Natural killer cell treated with Interleukin-12 subunit alpha and Interleukin-12 subunit beta and Interleukin-15 and Interleukin-18, amount 100 ng/mL, for 72 hours (primary cell): ENCODE measurements around the gene SND1. TPM values are rescaled to one million over a fixed set of nuclear protein-coding genes. Genes with fewer than 3 reads are reported as not detected.
"Not testable (repeated sequence)": the region's sequence is repeated elsewhere in the genome, so short reads cannot be mapped to it uniquely, and the experiment has no call there.

Source experiments
- ATAC-seq, 2 donors: fragments of 150-1000 bp; cut with Tn5 transposase in 1 of 2; sonication (Bioruptor Pico), chemical (Tn5 transposase) in 1 of 2; 2 replicates each; pipeline ENCODE4 v1.10.0; 2021
- DNase-seq: peaks from one replicate; pipeline ENCODE4 v3.0.0; 2022; ENCODE audit warnings: low spot score
- H3K27ac Mint-ChIP-seq, 2 donors: 1 replicate in 1 of 2; 2 replicates in 1 of 2; pipeline ENCODE4 v1.8.0; 2022; ENCODE audit warnings: mixed read lengths in 2 of 2, mild to moderate bottlenecking in 1 of 2, moderate library complexity in 1 of 2
- H3K27me3 Mint-ChIP-seq, 2 donors: 1 replicate in 1 of 2; 2 replicates in 1 of 2; pipeline ENCODE4 v1.8.0; 2022; ENCODE audit warnings: mixed read lengths in 2 of 2
- H3K36me3 Mint-ChIP-seq: one replicate; pipeline ENCODE4 v1.8.0; 2022; ENCODE audit warnings: mixed read lengths
- H3K4me1 Mint-ChIP-seq, 2 donors: 1 replicate in 1 of 2; 2 replicates in 1 of 2; pipeline ENCODE4 v1.8.0; 2022; ENCODE audit warnings: low read depth in 2 of 2, mixed read lengths in 2 of 2, mild to moderate bottlenecking in 1 of 2
- H3K4me3 Mint-ChIP-seq: one replicate; pipeline ENCODE4 v1.8.0; 2022; ENCODE audit warnings: mixed read lengths
- H3K9me3 Mint-ChIP-seq: 2 replicates; pipeline ENCODE4 v1.8.0; 2022; ENCODE audit warnings: mixed read lengths
- total RNA-seq, 2 donors: library from RNA; stranded (reverse); gene quantifications; one replicate each; pipeline ENCODE4 v1.2.3, GENCODE V29; 2022

SND1 gene
- total RNA-seq, 2 donors from 2014 or later: 311 to 347 TPM

- Mint-ChIP-seq H3K27ac (peak overlapping the region in 1 of 2 donors; percentile 25), H3K4me1 (peaks cover 32 to 44% of the 10 kb centered on the region in 2 donors), H3K4me3 (peak overlapping the region; percentile 1), H3K27me3 (no peaks in the 10 kb centered on the region), H3K36me3 (no peaks in the 10 kb centered on the region), H3K9me3 (no peaks in the 10 kb centered on the region)
- ATAC-seq: no peak
- DNase-seq: no peak
These were observed 168.7 kb downstream of the SND1 start for GRCh38 chr7:127820732-127821085.

- H3K27ac Mint-ChIP-seq: peak overlapping the region in 1 of 2 donors; percentile 7
- peaks cover 32 to 40% of the 10 kb centered on the region in 2 donors for H3K4me1 Mint-ChIP-seq
- ATAC-seq: no peak
- H3K4me3 Mint-ChIP-seq: no peak overlapping the region
- H3K9me3 Mint-ChIP-seq: no peaks in the 10 kb centered on the region
- no peaks in the 10 kb centered on the region for H3K36me3 Mint-ChIP-seq
- DNase-seq: no peak
- no peaks in the 10 kb centered on the region for H3K27me3 Mint-ChIP-seq
These were observed 169.2 kb downstream of the SND1 start for GRCh38 chr7:127821146-127821545.

- H3K4me1 Mint-ChIP-seq: peaks cover 28 to 35% of the 10 kb centered on the region in 2 donors
- no peak overlapping the region for H3K4me3 Mint-ChIP-seq
- DNase-seq (no peak), ATAC-seq (no peak)
- no peaks in the 10 kb centered on the region for H3K27me3 Mint-ChIP-seq
- H3K27ac Mint-ChIP-seq: no peak overlapping the region
- H3K9me3 Mint-ChIP-seq: no peaks in the 10 kb centered on the region
- H3K36me3 Mint-ChIP-seq: no peaks in the 10 kb centered on the region
These were observed 171.0 kb downstream of the SND1 start for GRCh38 chr7:127822822-127823508.

- no peak for ATAC-seq
- no peak for DNase-seq
- no peak overlapping the region for H3K4me3 Mint-ChIP-seq
- H3K4me1 Mint-ChIP-seq: peaks cover 21 to 25% of the 10 kb centered on the region in 2 donors
- H3K27ac Mint-ChIP-seq: no peak overlapping the region
- no peaks in the 10 kb centered on the region for H3K36me3 Mint-ChIP-seq
- H3K27me3 Mint-ChIP-seq: no peaks in the 10 kb centered on the region
- no peaks in the 10 kb centered on the region for H3K9me3 Mint-ChIP-seq
These were observed 172.7 kb downstream of the SND1 start for GRCh38 chr7:127824682-127825081.

GRCh38 chr7:127828843-127829500 lies 177.0 kb downstream of the SND1 start:
- Mint-ChIP-seq H3K27me3 (no peaks in the 10 kb centered on the region), H3K27ac (no peak overlapping the region), H3K4me1 (peaks cover 0 to 10% of the 10 kb centered on the region in 2 donors), H3K36me3 (no peaks in the 10 kb centered on the region), H3K9me3 (no peaks in the 10 kb centered on the region), H3K4me3 (no peak overlapping the region)
- ATAC-seq: no peak
- no peak for DNase-seq

GRCh38 chr7:127831318-127832219 lies 179.6 kb downstream of the SND1 start:
- no peak for ATAC-seq
- no peaks in the 10 kb centered on the region for H3K27me3 Mint-ChIP-seq
- H3K4me3 Mint-ChIP-seq: no peak overlapping the region
- peaks cover 13% of the 10 kb centered on the region for H3K36me3 Mint-ChIP-seq
- no peaks in the 10 kb centered on the region for H3K9me3 Mint-ChIP-seq
- H3K4me1 Mint-ChIP-seq: peaks cover 4 to 14% of the 10 kb centered on the region in 2 donors
- no peak for DNase-seq
- H3K27ac Mint-ChIP-seq: no peak overlapping the region

- Mint-ChIP-seq H3K4me3 (no peak overlapping the region), H3K36me3 (peaks cover 14% of the 10 kb centered on the region), H3K27ac (no peak overlapping the region), H3K4me1 (peaks cover 4 to 14% of the 10 kb centered on the region in 2 donors), H3K9me3 (no peaks in the 10 kb centered on the region), H3K27me3 (no peaks in the 10 kb centered on the region)
- no peak for DNase-seq
- no peak for ATAC-seq
These were observed 180.6 kb downstream of the SND1 start for GRCh38 chr7:127832592-127832991.

GRCh38 chr7:127833641-127834040 lies 181.6 kb downstream of the SND1 start:
- Mint-ChIP-seq H3K27me3 (no peaks in the 10 kb centered on the region), H3K4me3 (no peak overlapping the region), H3K4me1 (peaks cover 4 to 14% of the 10 kb centered on the region in 2 donors), H3K9me3 (peaks cover 4% of the 10 kb centered on the region), H3K36me3 (peaks cover 21% of the 10 kb centered on the region), H3K27ac (no peak overlapping the region)
- no peak for ATAC-seq
- DNase-seq: no peak

- Mint-ChIP-seq H3K36me3 (peaks cover 24% of the 10 kb centered on the region), H3K9me3 (peaks cover 4% of the 10 kb centered on the region), H3K27me3 (no peaks in the 10 kb centered on the region), H3K27ac (no peak overlapping the region), H3K4me1 (peaks cover 10 to 22% of the 10 kb centered on the region in 2 donors), H3K4me3 (no peak overlapping the region)
- DNase-seq: no peak
- ATAC-seq: no peak
These were observed 183.7 kb downstream of the SND1 start for GRCh38 chr7:127835679-127836078.

- H3K4me3 Mint-ChIP-seq, H3K27ac Mint-ChIP-seq, ATAC-seq, DNase-seq, H3K9me3 Mint-ChIP-seq, H3K27me3 Mint-ChIP-seq: not testable (repeated sequence)
- H3K36me3 Mint-ChIP-seq: peaks cover 24% of the 10 kb centered on the region
- peaks cover 20 to 28% of the 10 kb centered on the region in 2 donors for H3K4me1 Mint-ChIP-seq
These were observed 185.9 kb downstream of the SND1 start for GRCh38 chr7:127837816-127838410.

- Mint-ChIP-seq H3K9me3 (peaks cover 4% of the 10 kb centered on the region), H3K36me3 (peaks cover 24% of the 10 kb centered on the region), H3K27me3 (no peaks in the 10 kb centered on the region), H3K27ac (no peak overlapping the region), H3K4me3 (no peak overlapping the region), H3K4me1 (peaks cover 20 to 28% of the 10 kb centered on the region in 2 donors)
- DNase-seq: no peak
- ATAC-seq: no peak
These were observed 186.9 kb downstream of the SND1 start for GRCh38 chr7:127838816-127839415.

GRCh38 chr7:127840226-127840951 lies 188.4 kb downstream of the SND1 start:
- peaks cover 30% of the 10 kb centered on the region for H3K36me3 Mint-ChIP-seq
- H3K9me3 Mint-ChIP-seq: peaks cover 4% of the 10 kb centered on the region
- H3K4me1 Mint-ChIP-seq: peaks cover 23 to 24% of the 10 kb centered on the region in 2 donors
- ATAC-seq (no peak), DNase-seq (no peak)
- H3K27me3 Mint-ChIP-seq: no peaks in the 10 kb centered on the region
- peak overlapping the region in 1 of 2 donors; percentile 79 for H3K27ac Mint-ChIP-seq
- H3K4me3 Mint-ChIP-seq: no peak overlapping the region

GRCh38 chr7:127844165-127844564 lies 192.2 kb downstream of the SND1 start:
- no peak for DNase-seq
- Mint-ChIP-seq H3K27me3 (no peaks in the 10 kb centered on the region), H3K9me3 (no peaks in the 10 kb centered on the region), H3K4me1 (peaks cover 23 to 24% of the 10 kb centered on the region in 2 donors), H3K27ac (no peak overlapping the region), H3K4me3 (no peak overlapping the region), H3K36me3 (peaks cover 14% of the 10 kb centered on the region)
- no peak for ATAC-seq
